Central memory CD8-positive, alpha-beta T cell (primary cell): ENCODE measurements around the gene TPI1.

Experiments used
- ATAC-seq: fragments of 150-1000 bp; cut with Tn5 transposase; replicated peaks from 2 replicates; pipeline ENCODE4 v1.10.0; 2022; ENCODE audit warnings: mild to moderate bottlenecking, moderate FRiP score, moderate number of reproducible peaks; ENCODE audit not compliant: poor library complexity, severe bottlenecking; ENCODE audit errors: extremely low read depth
- DNase-seq, 2 donors: peaks; one replicate each; pipeline ENCODE4 v3.0.0; 2021; ENCODE audit warnings: low spot score in 2 of 2
- H3K27ac Mint-ChIP-seq: one replicate; pipeline ENCODE4 v1.8.0; 2022; ENCODE audit warnings: low read depth, mild to moderate bottlenecking, moderate library complexity, mixed read lengths
- H3K27me3 Mint-ChIP-seq: one replicate; pipeline ENCODE4 v1.8.0; 2022; ENCODE audit warnings: mixed read lengths
- H3K36me3 Mint-ChIP-seq: one replicate; pipeline ENCODE4 v1.8.0; 2022; ENCODE audit warnings: mild to moderate bottlenecking, moderate library complexity, mixed read lengths; ENCODE audit not compliant: insufficient read depth
- H3K4me1 Mint-ChIP-seq: one replicate; pipeline ENCODE4 v1.8.0; 2022; ENCODE audit warnings: mixed read lengths
- H3K4me3 Mint-ChIP-seq: one replicate; pipeline ENCODE4 v1.8.0; 2022; ENCODE audit warnings: mild to moderate bottlenecking, moderate library complexity, mixed read lengths
- H3K9me3 Mint-ChIP-seq: one replicate; pipeline ENCODE4 v1.8.0; 2022; ENCODE audit warnings: mixed read lengths

TPI1 gene

GRCh38 chr12:6843118-6843902 lies 24.0 kb upstream of the TPI1 start:
- H3K27ac Mint-ChIP-seq, result no peak overlapping the region
- DNase-seq, result no peak
- no peaks in the 10 kb centered on the region for H3K4me1 Mint-ChIP-seq
- no peaks in the 10 kb centered on the region for H3K27me3 Mint-ChIP-seq
- H3K9me3 Mint-ChIP-seq, result no peaks in the 10 kb centered on the region
- no peak for ATAC-seq
- no peak overlapping the region for H3K4me3 Mint-ChIP-seq
- H3K36me3 Mint-ChIP-seq, result peaks cover 5% of the 10 kb centered on the region

- H3K27me3 Mint-ChIP-seq, result no peaks in the 10 kb centered on the region
- H3K4me3 Mint-ChIP-seq, result no peak overlapping the region
Measured at GRCh38 chr12:6845395-6845794, 21.9 kb upstream of the TPI1 start.

GRCh38 chr12:6846316-6846869 lies 20.9 kb upstream of the TPI1 start:
- no peaks in the 10 kb centered on the region for H3K27me3 Mint-ChIP-seq
- no peaks in the 10 kb centered on the region for H3K9me3 Mint-ChIP-seq
- H3K36me3 Mint-ChIP-seq, result peaks cover 12% of the 10 kb centered on the region
- no peak for ATAC-seq
- H3K4me1 Mint-ChIP-seq, result peaks cover 13% of the 10 kb centered on the region
- no peak for DNase-seq
- no peak overlapping the region for H3K27ac Mint-ChIP-seq
- H3K4me3 Mint-ChIP-seq, result no peak overlapping the region

More at GRCh38 chr12:6845395-6845794, 21.9 kb upstream of the TPI1 start:
- peaks cover 6% of the 10 kb centered on the region for H3K4me1 Mint-ChIP-seq
- DNase-seq, result no peak
- H3K27ac Mint-ChIP-seq, result no peak overlapping the region
- no peaks in the 10 kb centered on the region for H3K9me3 Mint-ChIP-seq
- peaks cover 5% of the 10 kb centered on the region for H3K36me3 Mint-ChIP-seq
- no peak for ATAC-seq

- no peak overlapping the region for H3K4me3 Mint-ChIP-seq
- H3K27ac Mint-ChIP-seq, result no peak overlapping the region
- no peaks in the 10 kb centered on the region for H3K9me3 Mint-ChIP-seq
- H3K27me3 Mint-ChIP-seq, result no peaks in the 10 kb centered on the region
- ATAC-seq, result no peak
- H3K4me1 Mint-ChIP-seq, result peaks cover 20% of the 10 kb centered on the region
- no peak for DNase-seq
- H3K36me3 Mint-ChIP-seq, result peaks cover 21% of the 10 kb centered on the region
Measured at GRCh38 chr12:6847676-6848075, 19.7 kb upstream of the TPI1 start.

GRCh38 chr12:6849427-6849826 lies 17.9 kb upstream of the TPI1 start:
- no peak for DNase-seq
- peaks cover 35% of the 10 kb centered on the region for H3K4me1 Mint-ChIP-seq
- no peak overlapping the region for H3K27ac Mint-ChIP-seq
- no peaks in the 10 kb centered on the region for H3K27me3 Mint-ChIP-seq
- peaks cover 21% of the 10 kb centered on the region for H3K36me3 Mint-ChIP-seq
- no peak overlapping the region for H3K4me3 Mint-ChIP-seq
- ATAC-seq, result no peak
- no peaks in the 10 kb centered on the region for H3K9me3 Mint-ChIP-seq

- DNase-seq (no peak), ATAC-seq (no peak)
- H3K27me3 Mint-ChIP-seq, result no peaks in the 10 kb centered on the region
- peak overlapping the region; percentile 38 for H3K4me3 Mint-ChIP-seq
- no peaks in the 10 kb centered on the region for H3K9me3 Mint-ChIP-seq
- peaks cover 35% of the 10 kb centered on the region for H3K4me1 Mint-ChIP-seq
- H3K36me3 Mint-ChIP-seq, result peaks cover 21% of the 10 kb centered on the region
- H3K27ac Mint-ChIP-seq, result no peak overlapping the region
Measured at GRCh38 chr12:6849976-6850560, 17.3 kb upstream of the TPI1 start.

GRCh38 chr12:6850796-6851152 lies 16.6 kb upstream of the TPI1 start:
- Mint-ChIP-seq H3K9me3 (no peaks in the 10 kb centered on the region), H3K27ac (peak overlapping the region; percentile 74), H3K4me1 (peaks cover 38% of the 10 kb centered on the region), H3K36me3 (peaks cover 23% of the 10 kb centered on the region), H3K27me3 (no peaks in the 10 kb centered on the region), H3K4me3 (peak overlapping the region; percentile 87)
- ATAC-seq (no peak), DNase-seq (no peak)

DNA sequence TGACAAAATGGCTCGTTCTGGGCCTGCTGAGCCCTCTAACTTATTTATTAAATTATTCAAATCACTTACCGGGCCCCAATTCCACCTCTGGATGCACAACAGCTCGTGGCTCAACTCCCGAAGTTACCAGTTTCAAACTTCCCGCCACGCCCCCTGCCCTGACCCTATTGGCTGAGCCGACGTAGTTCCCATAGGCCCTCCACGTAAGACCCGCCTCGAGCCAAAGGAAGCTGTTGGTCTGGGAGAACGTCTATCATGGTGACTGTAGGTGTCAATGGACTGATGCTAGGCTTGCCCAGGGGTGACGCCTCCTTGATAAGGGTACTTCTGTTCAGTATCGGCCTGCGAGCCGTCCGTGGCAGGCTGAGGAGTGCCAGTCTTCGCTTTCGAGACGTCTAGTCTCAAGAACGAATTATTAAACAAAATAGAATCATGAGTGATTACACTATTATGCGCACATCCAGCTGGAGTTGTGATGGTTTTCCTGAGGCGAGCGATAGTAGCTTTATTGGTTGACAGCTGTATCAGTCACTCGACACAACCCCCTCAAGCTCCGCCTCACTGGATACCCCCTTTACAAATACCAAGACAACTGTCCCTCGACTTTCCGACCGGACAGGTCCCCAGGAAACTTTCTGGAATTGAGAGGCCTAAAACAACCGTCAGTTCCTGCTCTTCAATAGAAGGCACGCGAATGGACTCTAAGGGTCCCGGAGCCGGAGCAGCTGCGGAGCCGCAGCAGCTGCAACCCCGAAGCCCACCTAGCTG lies 16.0 kb upstream of the TPI1 start, which contains the start of gene CDCA3:
TSS of gene CDCA3 (minus strand) at position 134 of the 768 bp plus-strand sequence. CDS start 334 bp downstream, outside the sequence.
- H3K27ac Mint-ChIP-seq, result peak within 1 kb of the TSS; percentile 74
- ATAC-seq, result peak; percentile 57
- DNase-seq, result peak; percentile 83 to 87
- H3K9me3 Mint-ChIP-seq, result no peaks in the 10 kb centered on the region
- H3K27me3 Mint-ChIP-seq, result no peaks in the 10 kb centered on the region
- H3K4me1 Mint-ChIP-seq, result peaks cover 41% of the 10 kb centered on the region
- H3K36me3 Mint-ChIP-seq, result peaks cover 22% of the 10 kb centered on the region
- H3K4me3 Mint-ChIP-seq, result peak within 1 kb of the TSS; percentile 87

GRCh38 chr12:6851921-6852650 lies 15.2 kb upstream of the TPI1 start, which contains the start of gene USP5:
TSS of gene USP5 (plus strand) at chr12:6852150. CDS start at chr12:6852180, 30 bp downstream.
- Mint-ChIP-seq H3K27ac (peak within 1 kb of the TSS; percentile 74), H3K27me3 (no peaks in the 10 kb centered on the region), H3K4me3 (peak within 1 kb of the TSS; percentile 87), H3K36me3 (peaks cover 25% of the 10 kb centered on the region), H3K9me3 (no peaks in the 10 kb centered on the region), H3K4me1 (peaks cover 41% of the 10 kb centered on the region)
- DNase-seq (peak; percentile 92 to 98), ATAC-seq (peak; percentile 82)

GRCh38 chr12:6852651-6853354 lies 14.5 kb upstream of the TPI1 start:
- H3K27me3 Mint-ChIP-seq, result no peaks in the 10 kb centered on the region
- H3K27ac Mint-ChIP-seq, result peak overlapping the region; percentile 74

DNA sequence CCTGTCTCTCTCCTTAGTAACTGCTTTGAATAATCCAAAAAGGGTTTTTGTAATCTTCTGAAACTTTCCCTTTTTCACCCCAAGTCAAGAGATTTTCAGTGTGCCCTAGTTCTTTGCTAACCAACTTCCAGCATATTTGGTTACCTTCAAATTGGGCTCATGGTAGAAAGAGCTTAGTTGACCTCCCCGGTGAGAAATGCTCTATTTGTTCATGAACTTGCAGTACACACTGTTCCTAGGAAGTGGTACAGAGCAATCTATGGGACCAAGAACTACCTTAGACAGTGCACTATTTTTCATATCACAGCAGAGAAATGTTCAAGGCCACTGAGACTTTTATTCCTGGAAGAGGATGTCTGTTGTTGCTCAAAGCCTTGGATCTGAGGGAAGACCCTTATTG lies 13.7 kb upstream of the TPI1 start:
- peaks cover 35% of the 10 kb centered on the region for H3K36me3 Mint-ChIP-seq
- no peaks in the 10 kb centered on the region for H3K9me3 Mint-ChIP-seq

More at GRCh38 chr12:6852651-6853354, 14.5 kb upstream of the TPI1 start:
- Mint-ChIP-seq H3K4me1 (peaks cover 41% of the 10 kb centered on the region), H3K9me3 (no peaks in the 10 kb centered on the region), H3K4me3 (peak overlapping the region; percentile 87), H3K36me3 (peaks cover 30% of the 10 kb centered on the region)
- ATAC-seq, result no peak
- DNase-seq, result no peak

More for the DNA sequence above, 13.7 kb upstream of the TPI1 start:
- ATAC-seq (no peak), DNase-seq (no peak)
- H3K27me3 Mint-ChIP-seq, result no peaks in the 10 kb centered on the region
- peak overlapping the region; percentile 87 for H3K4me3 Mint-ChIP-seq
- peak overlapping the region; percentile 49 for H3K27ac Mint-ChIP-seq
- peaks cover 41% of the 10 kb centered on the region for H3K4me1 Mint-ChIP-seq
